Uterus (tissue), 4 donors: ENCODE results near the gene ZNF232. TPM values are rescaled to one million over a fixed set of nuclear protein-coding genes. Genes with fewer than 3 reads are reported as not detected.
"Not testable (repeated sequence)": the region's sequence is repeated elsewhere in the genome, so short reads cannot be mapped to it uniquely, and the experiment has no call there.

Experiments
- DNase-seq, 2 donors: peaks; one replicate each; pipeline ENCODE4 v3.0.0-alpha.2; 2019 to 2020
- H3K27ac ChIP-seq, 2 donors: fragments of 200-600 bp; sonication (generic); 1 replicate in 1 of 2; 2 replicates in 1 of 2; pipeline ENCODE4 v1.5.1; 2016 to 2018
- H3K27me3 ChIP-seq, 2 donors: fragments of 200-600 bp; sonication (generic); one replicate each; pipeline ENCODE4 v1.5.1; 2018 to 2019; ENCODE audit warnings: control low read depth in 1 of 2
- H3K36me3 ChIP-seq, 2 donors: fragments of 200-600 bp; sonication (generic); one replicate each; pipeline ENCODE4 v1.5.1; 2019; ENCODE audit warnings: control low read depth in 1 of 2
- H3K4me1 ChIP-seq, 2 donors: fragments of 200-600 bp; sonication (generic); one replicate each; pipeline ENCODE4 v1.5.1; 2018 to 2019; ENCODE audit warnings: control low read depth in 1 of 2
- H3K4me3 ChIP-seq, 2 donors: fragments of 200-600 bp; sonication (generic); 1 replicate in 1 of 2; 2 replicates in 1 of 2; pipeline ENCODE4 v1.5.1; 2018 to 2019; ENCODE audit warnings: mild to moderate bottlenecking in 1 of 2
- H3K9me3 ChIP-seq, 2 donors: fragments of 200-600 bp; sonication (generic); one replicate each; pipeline ENCODE4 v1.5.1; 2019; ENCODE audit warnings: control low read depth in 1 of 2
- CTCF ChIP-seq, 4 experiments: fragments of 200-600 bp in 2 of 4; fragments of 450-650 bp in 2 of 4; sonication (generic) in 2 of 4; IDR thresholded peaks; one replicate each; pipeline ENCODE4 v1.5.1; 2016 to 2019; ENCODE audit warnings: antibody characterized with exemption in 4 of 4, mild to moderate bottlenecking in 2 of 4, moderate library complexity in 1 of 4
- POLR2A ChIP-seq, 2 donors: fragments of 450-650 bp; IDR thresholded peaks; one replicate each; pipeline ENCODE4 v1.6.1; 2016; ENCODE audit warnings: antibody characterized with exemption in 2 of 2, mild to moderate bottlenecking in 1 of 2, moderate library complexity in 1 of 2
- intact Hi-C: fragments of 100-400 bp; cut with DNase I; formaldehyde crosslinking; loops from one replicate; pipeline ENCODE4 v1.15.1; 2023; ENCODE audit warnings: low total_unique reads
- total RNA-seq, 4 donors: library from RNA; depleted of rRNA in 3 of 4; stranded (reverse); fragments of >200 nt in 3 of 4; gene quantifications; one replicate each; pipeline versions ENCODE4 v1.1.0 to v1.2.4, GENCODE V29; 2014 to 2023
- donor health status: DM: yes; HTN: yes; CAD: no.

Gene ZNF232
- total RNA-seq, 4 donors from 2014 or later = 0.51 to 12.7 (median 6.1) TPM

GRCh38 chr17:5135726-5136579 is 24.3 kb upstream of the ZNF232 start:
- H3K4me1 ChIP-seq = no peaks in the 10 kb centered on the region
- H3K36me3 ChIP-seq = no peaks in the 10 kb centered on the region
- H3K27me3 ChIP-seq = no peaks in the 10 kb centered on the region
- no peak overlapping the region for H3K4me3 ChIP-seq
- H3K9me3 ChIP-seq = no peaks in the 10 kb centered on the region
- no peak for DNase-seq
- TF ChIP-seq POLR2A (IDR thresholded peaks at IDR 0.05) = no peak
- no peak for TF ChIP-seq CTCF (IDR thresholded peaks at IDR 0.05)
- no peak overlapping the region for H3K27ac ChIP-seq
- intact Hi-C loops = no loop called here

GRCh38 chr17:5135131-5135712 is 23.5 kb upstream of the ZNF232 start:
- H3K4me3 ChIP-seq, intact Hi-C loops, H3K27me3 ChIP-seq, H3K36me3 ChIP-seq, H3K9me3 ChIP-seq, H3K27ac ChIP-seq, DNase-seq, H3K4me1 ChIP-seq: not testable (repeated sequence)

- H3K9me3 ChIP-seq, H3K27ac ChIP-seq, H3K4me3 ChIP-seq, DNase-seq, H3K27me3 ChIP-seq, intact Hi-C loops, H3K36me3 ChIP-seq, H3K4me1 ChIP-seq: not testable (repeated sequence)
These were observed 22.9 kb upstream of the ZNF232 start for GRCh38 chr17:5134571-5134970.

GRCh38 chr17:5133961-5134360 is 22.3 kb upstream of the ZNF232 start:
- H3K27me3 ChIP-seq, H3K4me1 ChIP-seq, H3K36me3 ChIP-seq, intact Hi-C loops, H3K4me3 ChIP-seq, H3K9me3 ChIP-seq, DNase-seq, H3K27ac ChIP-seq: not testable (repeated sequence)

- Histone ChIP-seq H3K27ac (no peak overlapping the region), H3K27me3 (no peaks in the 10 kb centered on the region), H3K9me3 (no peaks in the 10 kb centered on the region), H3K4me3 (no peak overlapping the region), H3K36me3 (no peaks in the 10 kb centered on the region), H3K4me1 (no peaks in the 10 kb centered on the region)
- DNase-seq = no peak
- intact Hi-C loops = no loop called here
- TF ChIP-seq POLR2A (IDR thresholded peaks at IDR 0.05) (no peak), CTCF (IDR thresholded peaks at IDR 0.05) (no peak)
These were observed 21.6 kb upstream of the ZNF232 start for GRCh38 chr17:5133311-5133710.

- DNase-seq, H3K27ac ChIP-seq, H3K27me3 ChIP-seq, intact Hi-C loops, H3K4me3 ChIP-seq, H3K36me3 ChIP-seq, H3K4me1 ChIP-seq, H3K9me3 ChIP-seq: not testable (repeated sequence)
These were observed 21.0 kb upstream of the ZNF232 start for GRCh38 chr17:5132503-5133225.

- not testable (repeated sequence) for DNase-seq
These were observed 20.3 kb upstream of the ZNF232 start for GRCh38 chr17:5131799-5132502.

More at GRCh38 chr17:5131799-5132502, 20.3 kb upstream of the ZNF232 start:
- H3K36me3 ChIP-seq, H3K27ac ChIP-seq, H3K27me3 ChIP-seq, H3K4me1 ChIP-seq, H3K4me3 ChIP-seq, H3K9me3 ChIP-seq, intact Hi-C loops: not testable (repeated sequence)
